Daoy (cell line): Measurements from ENCODE around the gene TNNI2. TPM values are rescaled to one million over a fixed set of nuclear protein-coding genes. Genes with fewer than 3 reads are reported as not detected.
"Not testable (repeated sequence)": the region's sequence is repeated elsewhere in the genome, so short reads cannot be mapped to it uniquely, and the experiment has no call there.

Experiments used
- DNase-seq: peaks from one replicate; pipeline ENCODE4 v3.0.0-alpha.2; 2015; ENCODE audit warnings: low read depth
- total RNA-seq: library from RNA; depleted of rRNA; stranded (reverse); fragments of >200 nt; shearing (Covaris generic); gene quantifications from 2 replicates; pipeline ENCODE4 v1.2.3, GENCODE V29; 2014; rRNA removed

TNNI2 gene
- not detected in 2 replicates for total RNA-seq

DNA sequence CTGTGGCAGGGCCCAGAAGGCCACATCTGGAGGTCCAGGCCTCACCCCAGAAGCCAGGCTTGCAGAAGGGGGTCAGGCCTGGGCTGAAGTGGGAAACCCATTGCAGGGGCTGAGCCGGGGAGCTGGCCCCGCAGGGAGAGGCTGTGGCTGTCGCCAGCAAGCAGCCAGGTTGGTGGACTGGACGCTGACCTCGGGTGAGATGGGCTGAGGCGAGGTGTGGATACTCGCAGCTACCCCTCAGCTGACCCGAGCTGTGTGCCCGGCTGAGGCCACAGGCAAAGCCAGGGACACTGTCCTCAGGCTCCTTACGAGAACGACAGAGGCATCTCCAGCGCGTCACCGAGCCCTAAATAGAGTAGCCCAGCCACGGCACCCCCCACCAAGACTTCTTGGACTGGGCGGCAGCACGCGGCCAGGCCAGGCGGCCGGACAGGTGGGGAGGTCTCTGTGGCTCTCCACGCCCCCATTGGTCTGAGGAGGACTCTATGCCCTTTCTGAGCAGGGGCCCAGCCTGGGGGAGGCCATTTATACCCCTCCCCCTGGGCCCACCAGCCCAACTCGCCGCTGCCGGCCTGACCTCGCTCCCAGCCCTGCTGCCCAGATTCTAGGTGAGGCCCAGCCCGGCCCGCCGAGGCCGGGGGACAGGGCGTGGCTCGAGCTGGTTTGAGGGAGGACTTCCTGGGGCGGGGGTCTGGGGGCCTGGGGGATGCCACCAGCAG is at the start of gene TNNI2:
Gene TNNI2 (plus strand): TSS at position 556 of the 719 bp plus-strand sequence. CDS start 716 bp downstream, outside the sequence.
- no peak for DNase-seq

DNA sequence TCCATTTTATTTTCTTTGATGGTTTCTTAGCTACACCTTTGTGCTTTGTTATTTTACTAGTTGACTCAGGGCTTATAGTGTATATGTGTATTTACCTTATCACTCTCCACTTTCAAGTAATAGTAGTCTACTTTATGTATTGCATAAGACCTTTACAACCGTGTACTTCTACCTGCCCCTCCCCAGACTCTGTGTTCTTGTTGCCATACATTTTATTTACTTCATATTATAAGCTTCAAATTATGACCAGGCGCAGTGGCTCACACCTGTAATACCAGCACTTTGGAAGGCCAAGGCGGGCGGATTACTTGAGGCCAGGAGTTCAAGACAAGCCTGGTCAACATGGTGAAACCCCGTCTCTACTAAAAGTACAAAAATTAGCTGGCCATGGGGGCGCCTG is 46.9 kb upstream of the TNNI2 start:
- no peak for DNase-seq

DNA sequence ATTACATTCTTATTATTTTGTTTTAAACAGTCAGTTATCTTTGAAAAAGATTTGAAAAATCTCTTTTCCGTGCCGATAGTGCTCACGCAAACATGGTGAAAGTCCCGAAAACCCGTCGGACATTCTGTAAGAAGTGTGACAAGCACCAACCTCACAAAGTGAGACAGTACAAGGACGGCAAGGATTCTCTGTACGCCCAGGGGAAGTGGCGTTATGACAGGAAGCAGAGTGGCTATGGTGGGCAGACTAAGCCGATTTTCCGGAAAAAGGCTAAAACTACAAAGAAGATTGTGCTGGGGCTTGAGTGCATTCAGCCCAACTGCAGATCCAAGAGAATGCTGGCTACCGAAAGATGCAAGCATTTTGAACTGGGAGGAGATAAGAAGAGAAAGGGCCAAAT is 46.3 kb upstream of the TNNI2 start:
- no peak for DNase-seq

DNA sequence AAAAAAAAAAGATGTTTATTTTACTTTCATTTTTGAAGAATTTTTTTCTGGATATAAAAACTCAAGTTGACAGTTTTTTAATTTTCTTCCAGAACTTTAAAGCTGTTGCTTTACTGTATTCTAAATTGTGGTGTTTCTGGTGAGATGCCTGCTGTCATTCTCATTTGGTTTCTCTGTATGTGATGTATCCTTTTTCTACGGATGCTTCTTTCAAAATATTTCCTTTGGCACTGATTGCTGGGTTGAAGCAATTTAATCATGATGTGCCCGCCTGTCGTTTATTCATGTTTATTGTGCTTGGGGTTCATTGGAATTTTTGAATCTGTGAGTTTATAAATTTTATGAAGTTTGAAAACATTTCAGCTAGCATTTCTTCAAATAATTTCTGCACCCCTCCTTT is 45.7 kb upstream of the TNNI2 start:
- DNase-seq, result no peak

DNA sequence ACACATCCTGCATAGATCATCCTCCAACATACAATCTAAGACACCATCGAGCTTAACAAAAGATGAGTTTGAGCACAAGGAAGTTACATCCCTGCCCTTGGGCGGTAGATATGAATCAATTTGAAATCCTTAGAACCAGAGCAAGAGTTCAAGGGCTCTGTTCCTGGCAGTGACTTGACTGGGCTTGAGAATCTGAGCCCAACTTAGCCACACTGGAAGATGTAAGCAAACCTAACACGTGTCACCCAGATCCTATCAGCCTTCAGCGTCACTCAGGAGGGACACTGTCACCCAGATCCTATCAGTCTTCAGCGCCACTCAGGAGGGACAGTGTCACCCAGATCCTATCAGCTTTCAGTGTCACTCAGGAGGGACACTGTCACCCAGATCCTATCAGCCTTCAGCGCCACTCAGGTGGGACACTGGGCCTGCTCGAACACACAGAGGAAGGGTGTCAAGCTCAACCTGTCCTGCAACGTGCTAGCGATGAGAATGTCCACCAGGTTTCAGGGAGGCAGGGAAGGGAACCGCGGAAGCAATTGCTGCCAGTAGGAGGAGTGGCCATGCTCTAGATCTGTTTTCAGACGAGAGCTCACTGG is 42.3 kb upstream of the TNNI2 start:
- DNase-seq, result no peak

GRCh38 chr11:1797391-1798125 is 41.2 kb upstream of the TNNI2 start:
- no peak for DNase-seq

DNA sequence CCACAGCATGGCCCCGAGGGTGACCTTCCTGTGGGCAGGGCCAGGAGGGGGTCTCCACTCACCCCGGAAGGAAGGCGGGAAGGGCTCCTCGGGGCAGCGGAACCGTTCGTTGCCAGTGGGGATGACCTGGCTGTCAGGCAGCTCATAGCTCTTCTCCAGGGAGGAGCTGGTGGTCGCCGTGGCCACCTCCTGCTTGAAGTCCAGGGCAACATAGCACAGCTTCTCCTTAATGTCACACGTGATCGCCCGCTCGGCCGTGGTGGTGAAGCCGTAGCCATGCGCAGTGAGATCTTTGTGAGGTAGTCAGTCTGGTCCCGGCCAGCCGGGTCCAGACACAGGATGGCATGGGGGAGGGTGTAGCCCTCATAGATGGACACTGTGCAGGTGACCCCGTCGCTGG is 35.5 kb upstream of the TNNI2 start:
- no peak for DNase-seq

DNA sequence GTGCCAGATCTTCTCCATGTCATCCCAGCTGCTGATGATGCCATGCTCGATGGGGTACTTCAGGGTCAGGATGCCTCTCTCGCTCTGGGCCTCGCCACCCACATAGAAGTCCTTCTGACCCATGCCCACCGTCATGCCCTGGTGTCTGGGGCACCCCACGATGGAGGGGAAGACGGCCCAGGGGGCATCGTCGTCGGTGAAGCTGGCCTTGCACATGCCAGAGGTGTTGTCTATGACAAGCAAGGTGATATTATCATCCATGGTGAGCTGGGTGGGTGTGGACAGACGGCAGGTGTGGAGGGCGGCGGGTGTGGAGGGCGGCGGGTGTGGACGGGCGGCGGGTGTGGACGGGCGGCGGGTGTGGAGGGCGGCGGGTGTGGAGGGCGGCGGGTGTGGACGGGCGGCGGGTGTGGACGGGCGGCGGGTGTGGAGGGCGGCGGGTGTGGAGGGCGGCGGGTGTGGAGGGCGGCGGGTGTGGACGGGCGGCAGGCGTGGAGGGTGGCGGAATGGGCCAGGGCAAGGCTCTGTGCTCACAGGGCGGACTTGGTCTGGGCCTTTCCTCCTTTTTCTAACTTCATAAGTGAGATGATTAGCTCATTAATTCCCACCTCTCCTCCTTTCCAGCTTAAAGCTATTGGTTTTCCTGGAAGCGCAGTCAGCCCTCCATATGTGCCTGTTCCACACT is 34.8 kb upstream of the TNNI2 start:
- DNase-seq, result not testable (repeated sequence)

DNA sequence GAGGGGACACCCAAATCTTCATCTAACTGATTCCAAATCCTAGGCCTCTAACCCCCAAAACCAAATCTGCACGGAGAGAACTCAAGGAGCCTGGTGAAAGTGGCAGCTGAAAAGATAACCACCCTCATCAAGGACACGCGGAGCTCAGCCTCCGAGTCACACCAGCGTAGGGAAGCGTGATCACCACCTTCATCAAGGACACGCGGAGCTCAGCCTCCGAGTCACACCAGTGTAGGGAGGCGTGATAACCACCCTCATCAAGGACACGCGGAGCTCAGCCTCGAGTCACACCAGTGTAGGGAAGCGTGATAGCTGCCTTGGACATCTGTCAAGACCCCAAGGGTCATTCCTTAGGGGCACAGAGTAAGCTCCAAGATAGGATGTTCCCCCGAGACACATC is 33.3 kb upstream of the TNNI2 start:
- no peak for DNase-seq

DNA sequence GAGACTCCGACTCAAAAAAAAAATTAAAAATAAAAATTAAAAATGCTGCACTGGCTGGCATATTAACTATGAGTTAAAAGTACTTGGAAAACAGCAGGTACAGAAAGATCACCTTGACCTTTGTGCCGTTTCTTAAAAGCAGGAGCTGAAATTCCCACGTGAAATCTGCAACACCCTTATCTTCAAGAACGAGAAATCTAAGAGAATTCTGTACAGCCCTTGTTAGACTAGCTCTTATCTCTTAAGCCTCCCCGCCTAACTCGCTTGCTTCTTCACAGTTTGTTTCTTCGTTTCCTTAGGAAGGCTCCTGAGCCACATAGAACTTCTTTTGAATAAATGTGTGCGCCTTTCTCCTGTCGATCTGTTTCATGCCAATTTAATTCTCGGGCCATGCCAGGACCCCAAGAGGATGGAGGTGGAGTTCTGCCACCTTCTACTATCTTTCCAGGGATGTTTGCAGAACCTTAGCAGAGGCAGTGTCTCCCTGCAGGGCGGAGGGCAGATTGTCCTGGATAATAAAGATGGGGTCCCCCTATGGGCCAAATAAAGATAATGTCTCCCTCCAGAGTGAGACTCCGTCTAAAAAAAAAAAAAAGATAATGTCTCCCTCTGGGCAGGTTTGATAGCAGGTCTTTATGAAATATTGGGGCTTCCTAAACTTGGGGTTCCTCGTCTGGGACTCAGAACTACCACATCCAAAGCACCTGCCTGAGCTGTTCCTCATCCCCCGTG is 31.4 kb upstream of the TNNI2 start:
- DNase-seq, result no peak

DNA sequence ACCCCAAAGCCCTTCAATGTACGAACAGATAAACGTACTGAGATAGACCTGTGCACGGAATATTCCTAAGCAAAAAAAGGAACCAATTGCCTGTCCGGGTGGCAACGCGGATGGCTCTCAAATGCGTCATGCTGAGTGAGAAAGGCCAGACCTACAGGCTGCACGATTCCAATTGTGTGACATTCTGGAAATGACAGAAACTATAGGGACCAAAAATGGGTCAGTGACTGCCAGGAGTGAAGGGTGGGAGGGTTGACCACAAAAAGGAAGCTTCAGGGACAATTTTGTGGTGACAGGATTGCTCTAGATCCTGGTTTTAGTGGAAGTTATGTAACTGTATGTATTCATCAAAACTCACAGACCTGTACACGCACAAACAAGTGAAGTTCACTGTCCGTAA is 28.0 kb upstream of the TNNI2 start:
- no peak for DNase-seq

- DNase-seq, result no peak
Measured at GRCh38 chr11:1812274-1812673, 26.5 kb upstream of the TNNI2 start.

DNA sequence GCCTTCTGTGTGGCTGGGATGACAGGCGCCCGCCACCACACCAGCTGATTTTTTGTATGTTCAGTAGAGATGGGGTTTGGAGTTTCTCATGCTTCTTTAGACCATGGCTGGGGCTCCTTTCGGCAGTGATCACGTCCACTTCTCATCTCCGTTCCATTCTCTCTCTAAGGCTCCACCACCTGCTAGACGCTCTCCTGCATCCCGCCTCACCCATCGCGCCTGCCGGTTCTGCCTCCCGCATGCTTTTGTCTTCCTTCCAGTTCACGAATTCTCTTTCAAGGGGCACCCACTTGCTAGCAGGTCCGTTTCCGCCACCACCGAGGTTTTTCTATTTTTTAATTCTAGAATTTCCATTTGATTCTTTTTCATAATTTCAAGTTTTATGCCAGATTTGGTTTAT is 26.0 kb upstream of the TNNI2 start:
- DNase-seq, result no peak

DNA sequence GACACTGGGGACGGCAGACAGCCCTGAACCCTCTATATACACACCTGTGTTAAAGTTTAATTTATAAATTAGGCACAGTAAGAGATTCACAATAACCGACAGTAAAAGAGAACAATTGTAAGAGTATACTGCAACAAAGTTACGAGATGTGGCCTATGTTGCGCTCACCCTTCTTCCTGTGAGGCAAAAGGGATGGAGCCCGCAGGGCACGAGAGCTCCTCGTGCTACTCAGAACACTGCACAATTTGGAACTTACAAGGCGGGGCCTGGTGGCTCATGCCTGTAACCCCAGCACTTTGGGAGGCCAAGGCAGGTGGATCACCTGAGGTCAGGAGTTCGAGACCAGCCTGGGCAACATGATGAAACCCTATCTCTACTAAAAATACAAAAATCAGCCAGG is 25.4 kb upstream of the TNNI2 start:
- not testable (repeated sequence) for DNase-seq

- no peak for DNase-seq
Measured at GRCh38 chr11:1814691-1815090, 24.1 kb upstream of the TNNI2 start.

GRCh38 chr11:1815311-1815710 is 23.5 kb upstream of the TNNI2 start:
- DNase-seq, result no peak

DNA sequence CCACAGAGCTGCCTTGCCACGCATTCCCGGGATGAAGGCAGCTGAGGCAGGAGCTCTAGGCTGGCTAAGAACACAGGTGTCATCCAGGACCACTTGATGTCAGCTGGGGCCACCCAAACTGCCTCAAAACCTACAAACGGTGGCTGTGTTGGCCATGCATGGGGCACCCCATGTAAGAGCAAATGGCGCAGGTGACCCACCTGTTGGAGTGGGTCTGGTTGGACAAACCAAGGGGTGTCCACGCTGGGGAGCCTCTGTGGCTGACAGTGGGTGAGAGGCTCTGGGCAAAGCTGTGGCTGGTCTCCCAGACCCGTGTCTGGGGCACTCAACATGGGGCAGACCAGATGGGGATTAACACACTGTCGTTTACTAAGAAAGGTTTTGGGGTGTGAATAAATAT is 23.0 kb upstream of the TNNI2 start:
- DNase-seq, result no peak

- no peak for DNase-seq
Measured at GRCh38 chr11:1817000-1817399, 21.8 kb upstream of the TNNI2 start.

- no peak for DNase-seq
Measured at GRCh38 chr11:1817511-1817910, 21.3 kb upstream of the TNNI2 start.

GRCh38 chr11:1819074-1819473 is 19.7 kb upstream of the TNNI2 start:
- DNase-seq, result no peak

- no peak for DNase-seq
Measured at GRCh38 chr11:1820463-1821325, 18.1 kb upstream of the TNNI2 start.
